Stimulated activated naive CD8-positive, alpha-beta T cell treated with anti-CD3 and anti-CD28 coated beads, Interleukin-15, amount 100 ng/mL, for 72 hours (primary cell): ENCODE data around the gene SLC66A2.

Source experiments
- ATAC-seq: fragments of 150-1000 bp; cut with Tn5 transposase; 2 replicates; pipeline ENCODE4 v1.10.0; 2021; ENCODE audit warnings: mild to moderate bottlenecking, moderate library complexity
- DNase-seq, 2 donors: peaks; one replicate each; pipeline ENCODE4 v3.0.0; 2021 to 2022
- H3K27ac Mint-ChIP-seq, 2 donors: one replicate each; pipeline ENCODE4 v1.8.0; 2022; ENCODE audit warnings: mild to moderate bottlenecking in 2 of 2, mixed read lengths in 2 of 2, moderate library complexity in 2 of 2
- H3K27me3 Mint-ChIP-seq: one replicate; pipeline ENCODE4 v1.8.0; 2022; ENCODE audit warnings: mixed read lengths
- H3K4me1 Mint-ChIP-seq: one replicate; pipeline ENCODE4 v1.8.0; 2022; ENCODE audit warnings: mild to moderate bottlenecking, mixed read lengths
- H3K4me3 Mint-ChIP-seq, 2 donors: one replicate each; pipeline ENCODE4 v1.8.0; 2022; ENCODE audit warnings: mild to moderate bottlenecking in 2 of 2, mixed read lengths in 2 of 2, moderate library complexity in 1 of 2
- H3K9me3 Mint-ChIP-seq, 2 donors: one replicate each; pipeline ENCODE4 v1.8.0; 2022; ENCODE audit warnings: mixed read lengths in 2 of 2

SLC66A2 gene

DNA sequence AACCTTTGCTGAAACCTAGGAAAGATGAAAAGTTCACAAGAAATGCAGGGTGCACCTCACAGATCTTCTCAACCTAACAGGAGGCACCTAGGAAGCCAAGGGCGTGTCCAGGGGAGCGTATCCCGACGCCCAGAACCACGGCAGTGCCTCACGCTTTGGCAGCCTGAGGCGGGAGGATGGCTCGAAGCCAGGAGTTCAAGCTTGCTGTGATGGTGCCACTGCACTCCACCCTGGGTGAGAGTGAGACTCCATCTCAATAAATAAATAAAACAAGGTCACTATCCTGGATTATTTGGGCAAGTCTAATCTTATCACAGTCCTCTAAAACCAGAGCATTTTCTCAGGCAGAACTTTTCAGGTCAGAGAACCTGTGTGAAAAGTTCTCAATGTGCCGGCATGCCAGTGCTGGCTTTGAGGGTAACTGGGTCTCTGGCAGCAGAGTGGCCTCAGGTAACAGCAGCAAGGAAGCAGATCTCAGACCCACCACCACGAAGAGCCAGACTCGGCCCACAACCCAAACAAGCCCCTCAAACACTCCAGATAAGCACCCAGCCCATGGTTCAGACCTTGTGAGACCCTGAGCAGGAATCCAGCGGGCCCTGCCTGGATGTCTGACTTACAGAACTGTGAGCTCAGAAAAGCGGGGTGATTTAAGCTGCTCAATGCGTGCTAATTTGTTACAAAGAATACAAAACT is 24.7 kb upstream of the SLC66A2 start:
- H3K9me3 Mint-ChIP-seq: no peaks in the 10 kb centered on the region
- H3K4me3 Mint-ChIP-seq: no peak overlapping the region
- peaks cover 32% of the 10 kb centered on the region for H3K4me1 Mint-ChIP-seq
- peak overlapping the region in 1 of 2 donors; percentile 87 for H3K27ac Mint-ChIP-seq
- DNase-seq (no peak), ATAC-seq (no peak)
- H3K27me3 Mint-ChIP-seq: no peaks in the 10 kb centered on the region

DNA sequence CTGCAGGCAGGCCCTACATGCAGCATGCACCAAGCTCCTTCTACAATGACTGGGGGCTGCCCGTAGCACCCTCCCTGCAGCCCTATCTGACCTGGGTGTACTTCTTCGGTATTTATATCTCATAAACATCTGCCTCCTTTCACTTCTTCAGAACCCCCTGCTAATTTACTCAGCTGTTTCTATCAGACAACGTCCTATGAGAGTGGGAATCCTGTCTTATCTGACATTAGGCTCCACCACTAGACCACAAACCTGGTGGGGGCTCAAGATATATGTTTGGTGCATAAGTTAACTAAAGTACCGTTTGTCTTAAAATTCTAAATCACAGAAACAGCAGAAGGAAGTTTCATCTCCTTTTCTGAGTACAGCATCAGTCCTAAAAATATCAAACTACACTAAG is 23.6 kb upstream of the SLC66A2 start:
- no peaks in the 10 kb centered on the region for H3K27me3 Mint-ChIP-seq
- ATAC-seq: no peak
- H3K4me3 Mint-ChIP-seq: no peak overlapping the region
- H3K27ac Mint-ChIP-seq: no peak overlapping the region
- H3K9me3 Mint-ChIP-seq: no peaks in the 10 kb centered on the region
- DNase-seq: no peak
- H3K4me1 Mint-ChIP-seq: peaks cover 24% of the 10 kb centered on the region

DNA sequence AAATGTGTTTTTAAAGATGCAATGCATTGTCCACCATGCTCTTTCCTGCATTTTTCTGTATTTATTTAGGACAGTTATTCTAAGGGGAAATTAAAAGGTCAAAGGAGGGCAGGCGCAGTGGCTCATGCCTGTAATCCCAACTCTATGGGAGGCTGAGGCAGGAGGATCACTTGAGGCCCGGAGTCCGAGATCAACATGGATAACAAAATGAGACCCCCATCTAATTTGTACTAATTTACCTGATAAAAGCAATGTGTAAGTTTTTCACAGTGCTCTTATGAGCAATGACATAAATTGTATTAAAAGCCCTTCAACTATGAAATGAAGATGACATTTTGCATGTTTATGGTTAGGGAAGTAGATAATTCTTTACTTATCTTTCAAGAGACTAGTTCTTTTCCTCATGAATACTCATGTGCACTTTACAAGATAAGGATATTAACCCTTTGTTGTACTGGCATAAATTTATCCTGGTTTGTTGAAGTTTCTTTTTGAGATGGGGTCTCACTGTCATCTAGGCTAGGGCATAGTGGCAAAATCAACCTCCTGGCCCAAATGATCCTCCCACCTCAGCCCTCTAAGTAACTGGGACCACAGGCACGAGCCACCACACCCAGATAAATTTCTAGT is 22.7 kb upstream of the SLC66A2 start:
- Mint-ChIP-seq H3K4me3 (no peak overlapping the region), H3K4me1 (peaks cover 15% of the 10 kb centered on the region), H3K9me3 (no peaks in the 10 kb centered on the region), H3K27me3 (no peaks in the 10 kb centered on the region), H3K27ac (no peak overlapping the region)
- DNase-seq: no peak
- ATAC-seq: no peak

DNA sequence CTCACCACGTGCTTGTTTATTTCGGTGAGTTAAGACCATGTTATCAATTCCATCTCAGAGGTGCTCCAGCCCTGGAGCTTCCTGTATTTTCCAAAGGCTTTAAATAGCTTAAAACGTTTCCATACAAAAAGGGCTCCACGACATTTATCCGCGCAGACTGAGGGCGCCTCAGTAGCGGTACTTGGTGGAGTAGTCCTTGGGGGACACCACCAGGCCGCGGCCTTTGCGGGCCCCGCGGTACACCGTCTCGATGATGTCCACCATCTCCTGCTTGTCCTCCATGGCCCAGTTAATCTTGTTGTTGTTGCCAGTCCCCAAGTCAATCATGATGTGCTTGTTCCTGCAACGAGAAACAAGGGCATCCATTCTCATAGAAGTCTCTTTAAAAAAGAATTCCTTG is 22.1 kb upstream of the SLC66A2 start:
- ATAC-seq: no peak
- Mint-ChIP-seq H3K4me1 (peaks cover 13% of the 10 kb centered on the region), H3K27me3 (no peaks in the 10 kb centered on the region), H3K4me3 (no peak overlapping the region), H3K9me3 (no peaks in the 10 kb centered on the region), H3K27ac (no peak overlapping the region)
- no peak for DNase-seq

DNA sequence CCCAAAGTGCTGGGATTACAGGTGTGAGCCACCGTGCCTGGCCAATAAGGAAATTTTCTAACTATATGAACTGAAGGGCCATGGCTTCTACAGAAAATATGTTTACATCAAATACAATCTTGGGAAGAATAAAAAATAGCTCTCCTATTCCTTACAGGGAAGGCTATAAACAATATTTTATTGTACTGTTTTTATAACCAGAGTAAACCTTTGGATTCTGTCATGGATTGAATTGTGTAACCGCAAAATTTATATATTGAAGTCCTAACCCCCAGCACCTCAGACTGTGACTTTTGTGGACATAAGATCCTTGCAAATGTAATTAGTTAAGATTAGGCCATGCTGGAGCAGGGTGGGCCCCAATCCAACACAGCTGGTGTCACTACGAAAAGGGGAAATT is 21.3 kb upstream of the SLC66A2 start:
- peaks cover 7% of the 10 kb centered on the region for H3K4me1 Mint-ChIP-seq
- ATAC-seq: no peak
- peak overlapping the region in 1 of 2 donors; percentile 71 for H3K27ac Mint-ChIP-seq
- no peaks in the 10 kb centered on the region for H3K27me3 Mint-ChIP-seq
- H3K9me3 Mint-ChIP-seq: no peaks in the 10 kb centered on the region
- DNase-seq: no peak
- no peak overlapping the region for H3K4me3 Mint-ChIP-seq

DNA sequence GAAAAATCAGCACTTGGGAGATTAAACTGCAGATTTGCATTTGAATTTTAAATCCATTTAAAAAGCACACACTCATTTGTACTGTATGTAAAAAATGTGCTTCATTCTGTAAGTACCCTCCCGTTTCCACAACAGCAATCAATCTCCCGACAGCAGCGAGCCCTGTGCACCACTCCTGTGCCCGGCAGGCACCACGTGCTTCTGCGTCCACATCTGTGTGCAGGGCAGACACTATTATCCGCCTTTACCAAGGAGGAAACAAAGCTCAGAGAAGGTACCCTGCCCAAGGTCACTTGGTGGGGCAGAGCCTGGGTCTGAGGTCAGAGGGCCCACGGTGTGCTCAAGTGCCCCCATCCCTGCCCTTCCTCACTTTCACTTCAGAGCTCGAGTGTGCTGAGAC is 20.5 kb upstream of the SLC66A2 start:
- DNase-seq (no peak), ATAC-seq (no peak)
- Mint-ChIP-seq H3K9me3 (no peaks in the 10 kb centered on the region), H3K4me1 (peaks cover 12% of the 10 kb centered on the region), H3K27me3 (no peaks in the 10 kb centered on the region), H3K27ac (peak overlapping the region; percentile 14 to 45), H3K4me3 (no peak overlapping the region)

DNA sequence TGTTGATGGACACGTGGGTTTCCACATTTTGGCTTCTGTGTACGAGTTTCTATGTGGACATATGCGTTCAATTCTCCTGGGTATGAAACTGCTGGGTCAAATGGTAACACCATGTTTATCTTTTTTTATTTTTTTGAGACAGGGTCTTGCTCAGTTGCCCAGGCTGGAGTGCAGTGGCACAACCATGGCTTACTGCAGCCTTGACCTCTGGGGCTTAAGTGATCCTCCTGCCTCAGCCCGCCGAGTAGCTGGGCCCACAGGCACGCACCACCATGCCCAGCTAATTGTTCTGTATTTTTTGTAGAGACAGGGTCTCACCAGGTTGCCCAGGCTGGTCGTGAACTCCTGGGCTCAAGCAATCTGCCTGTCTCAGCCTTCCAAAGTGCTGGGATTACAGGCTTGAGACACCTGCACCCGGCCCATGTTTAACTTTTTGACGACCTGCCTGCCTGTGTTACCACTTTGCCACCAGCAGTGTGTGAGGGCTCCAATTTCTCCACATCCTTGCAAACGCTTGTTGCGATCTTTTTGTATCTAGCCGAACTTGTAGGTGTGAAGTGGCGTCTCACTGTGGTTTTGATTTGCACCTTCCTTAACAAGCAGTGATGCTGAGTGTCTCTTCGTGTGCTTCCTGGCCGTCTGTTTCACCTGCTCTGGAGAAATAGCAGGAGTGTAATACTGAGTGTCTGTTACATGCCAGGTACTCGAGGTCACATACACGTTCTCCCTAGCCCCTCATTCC is 19.9 kb upstream of the SLC66A2 start:
- no peak for DNase-seq
- peak overlapping the region; percentile 14 to 45 for H3K27ac Mint-ChIP-seq
- H3K4me1 Mint-ChIP-seq: peaks cover 12% of the 10 kb centered on the region
- H3K4me3 Mint-ChIP-seq: no peak overlapping the region
- no peaks in the 10 kb centered on the region for H3K27me3 Mint-ChIP-seq
- no peak for ATAC-seq
- H3K9me3 Mint-ChIP-seq: no peaks in the 10 kb centered on the region

DNA sequence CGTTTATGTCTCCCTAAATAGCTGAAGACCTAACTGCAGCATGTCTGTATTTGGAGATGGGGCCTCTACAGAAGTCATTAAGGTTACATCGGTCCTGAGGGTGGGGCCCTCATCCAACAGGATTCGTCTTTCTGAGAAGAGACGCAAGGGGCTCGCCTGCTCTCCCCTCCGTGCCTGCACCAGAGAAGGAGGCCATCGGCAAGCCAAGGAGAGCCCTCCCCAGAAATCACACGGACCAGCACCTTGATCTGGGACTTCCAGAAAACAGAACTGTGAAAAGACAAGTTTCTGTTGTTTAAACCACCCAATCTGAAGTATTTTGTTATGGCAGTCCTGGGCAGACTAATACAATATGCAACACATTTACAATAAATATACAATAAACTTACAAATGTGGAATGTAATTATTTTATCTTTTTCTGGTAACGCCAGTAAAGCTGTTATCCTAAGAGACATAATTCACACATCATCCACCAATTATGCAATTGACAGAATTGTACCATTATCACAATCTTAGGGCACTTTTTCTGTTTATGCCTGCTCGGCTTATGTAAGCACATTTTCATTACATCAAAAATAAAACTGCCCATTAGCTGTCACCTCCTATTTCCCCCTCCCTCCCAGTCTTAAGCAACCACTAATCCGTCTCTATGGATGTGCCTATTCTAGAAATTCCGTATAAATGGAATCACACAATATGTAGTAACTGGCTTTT is 19.1 kb upstream of the SLC66A2 start:
- no peak overlapping the region for H3K4me3 Mint-ChIP-seq
- peaks cover 14% of the 10 kb centered on the region for H3K4me1 Mint-ChIP-seq
- no peaks in the 10 kb centered on the region for H3K9me3 Mint-ChIP-seq
- no peaks in the 10 kb centered on the region for H3K27me3 Mint-ChIP-seq
- H3K27ac Mint-ChIP-seq: peak overlapping the region in 1 of 2 donors; percentile 7
- DNase-seq: no peak
- no peak for ATAC-seq

DNA sequence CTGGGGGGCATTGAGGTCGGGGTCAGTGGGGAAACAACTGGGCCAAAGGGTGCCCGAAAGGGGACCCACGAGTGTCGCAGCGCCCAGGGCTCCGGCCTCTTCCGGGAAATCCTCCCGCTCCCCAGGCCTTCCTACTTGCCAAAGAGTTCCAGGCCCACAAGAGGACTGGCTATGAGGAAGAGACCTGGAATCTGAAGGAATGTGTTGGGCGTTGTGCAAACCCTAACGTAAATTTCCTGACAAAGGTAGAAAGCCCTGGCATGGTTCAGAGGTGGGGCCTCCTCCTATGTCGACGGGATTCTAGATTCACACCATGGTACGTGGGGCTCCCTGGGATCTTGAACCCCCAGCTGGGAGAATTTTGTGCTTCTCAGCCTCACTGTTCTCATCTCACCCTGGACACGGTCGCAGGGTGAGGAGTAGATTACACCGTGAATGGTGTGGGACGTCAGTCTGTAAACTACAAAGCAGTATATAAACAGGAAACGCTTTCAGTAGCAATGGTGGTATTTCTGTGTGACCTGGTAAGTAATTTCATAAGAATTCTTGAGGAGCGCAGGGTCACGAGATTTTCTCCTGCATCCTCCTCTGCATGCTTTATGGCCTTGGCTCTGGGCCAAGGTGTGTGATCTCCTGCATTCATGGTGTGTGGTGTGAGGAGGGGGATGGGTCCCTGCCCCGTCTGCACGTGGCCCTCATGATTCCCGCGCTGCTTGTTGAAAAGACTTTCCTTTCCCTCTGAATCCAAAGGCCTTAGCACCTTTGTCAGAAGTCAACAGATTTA is 13.9 kb upstream of the SLC66A2 start:
- ATAC-seq (peak; percentile 27), DNase-seq (no peak)
- peaks cover 44% of the 10 kb centered on the region for H3K4me1 Mint-ChIP-seq
- H3K4me3 Mint-ChIP-seq: peak overlapping the region; percentile 71 to 87
- H3K27ac Mint-ChIP-seq: peak overlapping the region; percentile 79 to 96
- no peaks in the 10 kb centered on the region for H3K27me3 Mint-ChIP-seq
- H3K9me3 Mint-ChIP-seq: no peaks in the 10 kb centered on the region

DNA sequence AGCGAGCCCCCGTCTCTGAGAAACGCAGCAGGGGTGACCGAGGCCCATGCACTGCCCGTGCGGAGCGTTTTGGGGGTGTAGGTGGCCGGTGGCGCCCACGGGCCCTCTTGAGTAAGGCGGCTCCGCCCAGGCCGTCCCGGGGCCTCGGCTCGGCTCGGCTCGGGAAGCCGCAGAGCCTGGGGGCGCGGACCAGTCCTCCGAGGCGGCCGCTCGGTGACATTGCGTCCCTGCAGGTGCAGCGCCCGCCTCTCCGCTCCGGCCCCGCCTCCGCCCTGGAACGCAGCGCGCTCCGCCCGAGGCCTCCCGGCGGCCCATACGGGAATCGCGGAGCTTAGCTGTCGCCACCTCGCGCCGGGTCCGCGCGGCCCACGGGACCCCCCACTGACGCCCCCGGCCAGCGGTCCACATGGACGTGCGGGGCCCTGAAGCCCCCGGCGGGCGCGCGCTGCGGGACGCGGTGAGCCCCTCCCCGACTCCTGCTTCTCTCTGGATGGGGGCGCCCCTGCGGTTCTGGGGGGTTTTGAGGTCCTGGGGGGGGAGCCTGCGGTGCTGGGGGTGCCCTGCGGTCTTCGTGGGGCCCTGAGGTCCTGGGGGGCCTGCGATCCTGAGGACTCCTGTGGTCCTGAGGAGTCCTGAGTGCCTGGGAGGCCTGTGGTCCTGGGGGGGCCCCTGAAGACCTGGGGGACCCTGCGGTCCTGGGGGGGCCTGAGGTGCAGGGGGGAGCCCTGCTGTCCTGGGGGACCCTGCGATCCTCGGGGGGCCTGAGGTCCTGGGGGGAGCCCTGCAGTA is 13.1 kb upstream of the SLC66A2 start, which contains the start of gene HSBP1L1:
Gene HSBP1L1, plus strand, starts transcription at position 314 of the 789 bp plus-strand sequence. Its CDS starts 93 bp downstream, at position 407.
- Mint-ChIP-seq H3K9me3 (no peaks in the 10 kb centered on the region), H3K4me1 (peaks cover 47% of the 10 kb centered on the region), H3K27ac (peak within 1 kb of the TSS; percentile 79 to 96), H3K4me3 (peak within 1 kb of the TSS; percentile 73 to 87), H3K27me3 (no peaks in the 10 kb centered on the region)
- peak; percentile 63 to 70 for DNase-seq
- ATAC-seq: peak; percentile 68

DNA sequence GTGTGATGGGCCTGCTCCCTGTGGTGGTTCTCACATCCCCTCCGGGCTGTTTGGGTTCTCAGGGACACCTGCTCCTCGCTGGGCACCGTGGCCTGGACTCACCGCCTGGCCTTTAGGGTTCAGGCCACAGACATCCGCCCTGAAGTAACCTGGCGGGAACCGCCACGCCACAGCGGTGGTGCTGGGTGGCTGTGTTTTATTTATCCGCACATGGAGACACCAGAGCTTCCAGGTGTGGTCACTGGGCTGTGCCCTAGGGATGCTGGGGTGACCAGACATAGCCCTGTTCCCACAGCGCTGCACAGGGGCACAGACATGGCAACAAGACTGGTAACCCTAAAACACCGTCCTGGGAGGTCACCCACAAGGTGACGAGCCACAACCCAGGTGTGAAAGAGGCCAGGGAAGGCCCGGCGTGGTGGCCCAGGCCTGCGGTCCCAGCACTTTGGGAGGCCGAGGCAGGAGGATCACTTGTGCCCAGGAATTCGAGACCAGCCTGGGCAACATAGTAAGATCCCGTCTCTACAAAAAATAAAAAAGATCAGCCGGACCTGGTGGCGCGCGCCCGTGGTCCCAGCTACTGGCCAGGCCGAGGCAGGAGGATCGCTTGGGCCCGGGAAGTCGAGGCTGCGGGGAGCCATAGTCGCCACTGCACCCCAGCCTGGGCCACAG is 12.3 kb upstream of the SLC66A2 start:
- no peaks in the 10 kb centered on the region for H3K27me3 Mint-ChIP-seq
- ATAC-seq: peak; percentile 1
- DNase-seq: no peak
- H3K4me3 Mint-ChIP-seq: peak overlapping the region; percentile 63 to 87
- H3K9me3 Mint-ChIP-seq: no peaks in the 10 kb centered on the region
- no peak overlapping the region for H3K27ac Mint-ChIP-seq
- H3K4me1 Mint-ChIP-seq: peaks cover 47% of the 10 kb centered on the region

DNA sequence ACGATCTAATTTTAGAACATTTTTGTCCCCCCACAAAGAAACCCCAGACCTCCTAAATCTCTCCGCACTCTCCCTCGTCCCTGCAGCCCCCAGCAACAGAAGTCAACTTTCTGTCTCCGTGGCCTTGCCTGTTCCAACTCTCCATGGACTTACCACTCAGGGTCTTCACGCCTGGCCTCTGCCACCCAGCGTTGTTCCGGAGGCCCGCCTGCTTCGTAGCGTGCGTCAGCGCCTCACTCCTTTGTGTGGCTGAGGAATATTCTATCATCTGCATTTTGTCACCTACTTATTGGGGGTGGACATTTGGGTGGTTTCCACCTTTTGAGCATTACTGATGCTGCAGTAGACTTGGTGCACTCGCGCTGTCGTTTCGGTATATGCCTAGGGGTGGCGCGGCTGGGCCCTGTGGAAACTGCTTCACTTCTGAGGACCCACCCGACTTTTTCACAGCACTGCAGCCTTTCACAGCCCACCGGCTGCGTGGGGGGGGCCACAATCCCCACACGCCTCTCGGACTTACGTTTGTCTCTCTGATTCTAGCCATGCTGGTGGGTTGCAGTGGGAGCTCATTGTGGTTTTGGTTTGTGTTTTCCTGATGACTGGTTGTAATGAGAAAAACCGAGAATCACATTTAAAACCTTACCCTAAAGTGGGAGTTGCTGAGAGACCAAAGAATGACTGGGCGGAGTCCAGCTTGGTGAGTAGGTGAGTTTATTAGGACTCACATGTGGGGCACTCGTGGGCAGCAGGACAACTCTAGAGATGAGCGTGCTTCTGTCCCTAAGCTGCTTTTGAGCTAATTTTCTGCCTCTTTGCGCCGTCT is 11.6 kb upstream of the SLC66A2 start:
- DNase-seq (peak; percentile 27 to 72), ATAC-seq (peak; percentile 83)
- peak overlapping the region; percentile 65 to 87 for H3K4me3 Mint-ChIP-seq
- H3K27ac Mint-ChIP-seq: no peak overlapping the region
- no peaks in the 10 kb centered on the region for H3K9me3 Mint-ChIP-seq
- no peaks in the 10 kb centered on the region for H3K27me3 Mint-ChIP-seq
- peaks cover 47% of the 10 kb centered on the region for H3K4me1 Mint-ChIP-seq

DNA sequence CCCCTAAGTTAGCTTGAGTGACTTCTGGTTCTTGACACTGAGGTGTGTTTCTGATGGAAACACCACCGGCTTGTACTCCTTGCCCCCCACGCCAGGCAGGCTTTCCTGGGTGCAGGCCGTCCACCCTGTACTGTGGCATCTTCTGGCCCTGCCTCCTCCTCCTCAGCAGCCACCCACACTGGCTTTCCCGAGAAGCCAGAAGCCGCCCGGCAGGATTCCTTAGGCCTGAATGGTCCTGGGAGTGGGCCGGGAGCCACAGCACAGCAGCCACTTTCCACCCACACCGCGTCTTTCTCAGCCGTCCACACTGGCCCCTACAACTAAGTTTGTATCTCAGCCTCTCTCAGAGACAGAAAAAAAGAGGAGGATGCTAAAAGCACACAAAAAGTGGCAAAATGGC is 10.9 kb upstream of the SLC66A2 start:
- DNase-seq (no peak), ATAC-seq (no peak)
- Mint-ChIP-seq H3K4me3 (no peak overlapping the region), H3K4me1 (peaks cover 45% of the 10 kb centered on the region), H3K9me3 (no peaks in the 10 kb centered on the region), H3K27me3 (no peaks in the 10 kb centered on the region), H3K27ac (no peak overlapping the region)
